Liver (tissue), 9 donors: ENCODE measurements around the gene THSD4. TPM values are rescaled to one million over a fixed set of nuclear protein-coding genes. Genes with fewer than 3 reads are reported as not detected.

Experiments used
- DNase-seq: peaks from one replicate; pipeline ENCODE4 v3.0.0-alpha.2; 2017; ENCODE audit warnings: low spot score
- H3K27ac ChIP-seq, 2 donors: one replicate each; pipeline ENCODE4 v1.7.0; 2013; ENCODE audit warnings: inconsistent platforms in 2 of 2, low read length in 2 of 2, control low read depth in 1 of 2, low read depth in 1 of 2, mild to moderate bottlenecking in 1 of 2
- H3K27me3 ChIP-seq, 4 donors: one replicate each; pipeline versions ENCODE4 v1.6.1 to v1.7.0; 2013; ENCODE audit warnings: low read length in 3 of 4, inconsistent platforms in 1 of 4, mild to moderate bottlenecking in 1 of 4, moderate library complexity in 1 of 4; ENCODE audit not compliant: control insufficient read depth in 4 of 4, insufficient read depth in 4 of 4
- H3K36me3 ChIP-seq, 4 donors: one replicate each; pipeline versions ENCODE4 v1.6.1 to v1.7.0; 2013; ENCODE audit warnings: low read length in 3 of 4, mild to moderate bottlenecking in 3 of 4, low read depth in 1 of 4, moderate library complexity in 1 of 4; ENCODE audit not compliant: control insufficient read depth in 4 of 4, insufficient read depth in 3 of 4
- H3K4me1 ChIP-seq, 4 donors: one replicate each; pipeline versions ENCODE4 v1.6.1 to v1.7.0; 2013; ENCODE audit warnings: low read length in 3 of 4, mild to moderate bottlenecking in 3 of 4, moderate library complexity in 1 of 4; ENCODE audit not compliant: control insufficient read depth in 4 of 4, insufficient read depth in 4 of 4
- H3K4me3 ChIP-seq, 3 donors: one replicate each; pipeline versions ENCODE4 v1.6.1 to v1.7.0; 2013; ENCODE audit warnings: low read length in 3 of 3, control low read depth in 1 of 3, low read depth in 1 of 3, mild to moderate bottlenecking in 1 of 3
- H3K9ac ChIP-seq, 2 donors: one replicate each; pipeline ENCODE4 v1.7.0; 2013; ENCODE audit warnings: low read length in 2 of 2, mild to moderate bottlenecking in 2 of 2, moderate library complexity in 2 of 2, control low read depth in 1 of 2, low read depth in 1 of 2
- H3K9me3 ChIP-seq, 4 donors: one replicate each; pipeline versions ENCODE4 v1.6.1 to v1.7.0; 2013; ENCODE audit warnings: low read length in 3 of 4; ENCODE audit not compliant: control insufficient read depth in 4 of 4
- EGR1 ChIP-seq, 2 donors: IDR thresholded peaks; 2 replicates each; pipeline ENCODE4 v1.6.1; 2016 to 2018; ENCODE audit warnings: antibody characterized with exemption in 2 of 2, low read depth in 2 of 2
- FOXA1 ChIP-seq: IDR thresholded peaks from 2 replicates; pipeline ENCODE4 v1.6.1; 2016; ENCODE audit warnings: antibody characterized with exemption
- FOXA2 ChIP-seq: IDR thresholded peaks from 2 replicates; pipeline ENCODE4 v1.6.1; 2016; ENCODE audit warnings: antibody characterized with exemption
- HNF4A ChIP-seq, 2 donors: conservative IDR thresholded peaks; 2 replicates each; pipeline ENCODE4 v1.6.1; 2016; ENCODE audit warnings: antibody characterized with exemption in 2 of 2, mild to moderate bottlenecking in 2 of 2
- HNF4G ChIP-seq: IDR thresholded peaks from 2 replicates; pipeline ENCODE4 v1.6.1; 2016; ENCODE audit warnings: antibody characterized with exemption
- JUND ChIP-seq, 2 donors: IDR thresholded peaks; 2 replicates each; pipeline ENCODE4 v1.6.1; 2016; ENCODE audit warnings: antibody characterized with exemption in 2 of 2
- YY1 ChIP-seq: IDR thresholded peaks from 2 replicates; pipeline ENCODE4 v1.6.1; 2016; ENCODE audit warnings: antibody characterized with exemption, mild to moderate bottlenecking
- WGBS: extraction: QIAGEN DNeasy Blood & Tissue Kit; methylation state at CpG from one replicate; pipeline ENCODE4 v1.1.7; 2013; 5-methylcytosine and 5-hydroxymethylcytosine counted together
- polyA plus RNA-seq, 2 donors: library from polyadenylated mRNA; stranded (reverse) in 1 of 2; unstranded in 1 of 2; fragments of 200-250 nt in 1 of 2; fragments of >200 nt in 1 of 2; fragmentation: Nextera tagmentation in 1 of 2; extraction: Ambion mirVana in 1 of 2; gene quantifications; one replicate each; pipeline versions ENCODE4 v1.2.1 to v1.2.3, GENCODE V29; 2013 to 2015
- total RNA-seq, 2 donors: library from RNA; depleted of rRNA; stranded (reverse); fragments of >200 nt; gene quantifications; one replicate each; pipeline ENCODE4 v1.2.3, GENCODE V29; 2014
- TF ChIP-seq, protein P1 (sequence below): IDR thresholded peaks from 2 replicates; pipeline ENCODE4 v1.6.1; 2016; ENCODE audit warnings: antibody characterized with exemption
- TF ChIP-seq, protein P2 (sequence below): IDR thresholded peaks from 2 replicates; pipeline ENCODE4 v1.6.1; 2016; ENCODE audit warnings: antibody characterized with exemption
- TF ChIP-seq, protein P3 (sequence below): IDR thresholded peaks from 2 replicates; pipeline ENCODE4 v1.6.1; 2016; ENCODE audit warnings: antibody characterized with exemption
- TF ChIP-seq, protein P4 (sequence below): fragments of 150-350 bp; IDR thresholded peaks from 2 replicates; pipeline ENCODE4 v1.5.1; 2017; ENCODE audit warnings: improper control_type of control experiment, low read depth, low read length; ENCODE audit not compliant: missing input control
- donor health status: healthy.
- donor health status: healthy.
- donor health status: healthy.
- donor health status: healthy.
- donor health status: healthy.

THSD4 gene
- total and polyA plus RNA-seq, 4 donors, result 0.23 to 11.5 (median 1.9) TPM

DNA sequence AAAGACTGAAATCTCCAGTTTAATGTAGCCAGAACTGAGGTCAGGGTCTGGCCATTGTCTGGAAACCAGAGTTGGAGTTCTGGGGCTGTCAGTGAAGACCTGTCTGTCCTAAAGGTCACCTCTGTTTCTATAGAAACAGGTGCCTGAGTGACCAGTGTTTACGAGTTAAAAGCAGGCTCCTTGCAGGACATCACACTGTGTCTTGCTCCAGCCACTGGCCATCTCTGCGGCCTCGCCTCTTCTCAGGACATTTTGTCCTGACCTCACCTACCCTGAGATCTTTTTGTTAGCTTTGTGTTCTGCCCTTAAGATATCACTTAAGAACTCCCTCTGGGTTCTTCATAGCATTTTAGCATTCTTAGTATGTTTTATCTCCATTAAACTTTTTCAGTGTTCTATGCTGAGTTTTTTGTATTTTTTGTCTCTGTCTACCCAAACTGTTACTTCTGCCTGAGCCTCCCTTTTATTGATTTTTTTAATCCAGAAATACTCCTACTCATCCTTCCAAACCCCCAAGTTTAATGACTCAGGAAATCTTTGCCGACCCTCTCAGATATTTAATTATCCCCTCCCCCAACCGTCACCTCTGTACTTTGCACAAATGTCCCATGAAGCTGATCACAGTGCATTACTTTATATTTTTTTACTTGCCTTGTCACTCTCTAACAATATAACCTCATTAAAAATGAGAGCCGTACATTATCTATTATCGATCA lies 223.7 kb downstream of the THSD4 start (continued):
- no peak for TF ChIP-seq FOXA1

DNA sequence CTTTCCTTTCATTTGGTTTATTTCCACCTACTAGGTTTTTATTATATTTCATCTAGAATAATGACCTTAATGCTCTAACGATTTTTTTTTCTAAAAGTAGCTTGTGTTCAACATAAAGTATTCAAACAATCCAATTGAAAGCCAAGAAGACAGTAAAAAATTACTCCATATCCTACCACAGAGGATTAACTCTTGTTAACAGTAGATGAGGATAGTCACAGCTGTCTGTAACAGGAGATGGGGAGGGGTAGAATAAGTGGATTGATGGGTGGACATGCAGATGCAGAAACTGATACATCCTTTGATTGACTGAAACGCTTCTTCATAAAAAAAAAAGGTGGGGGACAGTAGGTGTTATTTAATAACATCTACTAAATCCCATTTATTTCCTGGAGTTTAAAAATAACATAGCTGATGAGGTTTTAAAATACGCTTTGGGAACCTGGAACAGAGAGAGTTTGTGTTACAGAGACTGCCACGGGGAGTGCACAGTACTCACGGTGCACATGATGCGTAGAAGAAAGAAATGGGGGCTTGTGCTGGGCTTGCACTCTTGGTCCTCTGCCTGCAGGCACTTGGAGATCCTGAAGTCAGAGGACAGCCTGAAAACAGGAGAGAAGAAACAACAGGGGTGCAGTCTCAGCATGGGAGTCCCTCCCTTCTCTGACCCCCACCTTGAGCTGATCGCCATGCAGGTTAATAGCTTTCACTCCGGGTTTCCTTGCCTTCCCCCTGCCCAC lies 226.7 kb downstream of the THSD4 start:
- no peak overlapping the region for H3K9ac ChIP-seq
- no peaks in the 10 kb centered on the region for H3K9me3 ChIP-seq
- no peak overlapping the region for H3K27ac ChIP-seq
- H3K4me1 ChIP-seq, result no peaks in the 10 kb centered on the region
- no peak for DNase-seq
- no peak overlapping the region for H3K4me3 ChIP-seq
- no peaks in the 10 kb centered on the region for H3K36me3 ChIP-seq
- no peak for TF ChIP-seq JUND (IDR thresholded peaks at IDR 0.05)
- TF ChIP-seq FOXA1, result no peak
- TF ChIP-seq YY1, result no peak
- TF ChIP-seq, protein P1, sequence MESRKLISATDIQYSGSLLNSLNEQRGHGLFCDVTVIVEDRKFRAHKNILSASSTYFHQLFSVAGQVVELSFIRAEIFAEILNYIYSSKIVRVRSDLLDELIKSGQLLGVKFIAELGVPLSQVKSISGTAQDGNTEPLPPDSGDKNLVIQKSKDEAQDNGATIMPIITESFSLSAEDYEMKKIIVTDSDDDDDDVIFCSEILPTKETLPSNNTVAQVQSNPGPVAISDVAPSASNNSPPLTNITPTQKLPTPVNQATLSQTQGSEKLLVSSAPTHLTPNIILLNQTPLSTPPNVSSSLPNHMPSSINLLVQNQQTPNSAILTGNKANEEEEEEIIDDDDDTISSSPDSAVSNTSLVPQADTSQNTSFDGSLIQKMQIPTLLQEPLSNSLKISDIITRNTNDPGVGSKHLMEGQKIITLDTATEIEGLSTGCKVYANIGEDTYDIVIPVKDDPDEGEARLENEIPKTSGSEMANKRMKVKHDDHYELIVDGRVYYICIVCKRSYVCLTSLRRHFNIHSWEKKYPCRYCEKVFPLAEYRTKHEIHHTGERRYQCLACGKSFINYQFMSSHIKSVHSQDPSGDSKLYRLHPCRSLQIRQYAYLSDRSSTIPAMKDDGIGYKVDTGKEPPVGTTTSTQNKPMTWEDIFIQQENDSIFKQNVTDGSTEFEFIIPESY, result no peak
- TF ChIP-seq FOXA2, result no peak
- TF ChIP-seq, protein P2, sequence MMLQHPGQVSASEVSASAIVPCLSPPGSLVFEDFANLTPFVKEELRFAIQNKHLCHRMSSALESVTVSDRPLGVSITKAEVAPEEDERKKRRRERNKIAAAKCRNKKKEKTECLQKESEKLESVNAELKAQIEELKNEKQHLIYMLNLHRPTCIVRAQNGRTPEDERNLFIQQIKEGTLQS, result no peak
- TF ChIP-seq EGR1 (IDR thresholded peaks at IDR 0.05; ENCODE audit: low read depth in 2 of 2), result no peak
- TF ChIP-seq, protein P3, sequence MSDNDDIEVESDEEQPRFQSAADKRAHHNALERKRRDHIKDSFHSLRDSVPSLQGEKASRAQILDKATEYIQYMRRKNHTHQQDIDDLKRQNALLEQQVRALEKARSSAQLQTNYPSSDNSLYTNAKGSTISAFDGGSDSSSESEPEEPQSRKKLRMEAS, result no peak
- TF ChIP-seq, protein P4, sequence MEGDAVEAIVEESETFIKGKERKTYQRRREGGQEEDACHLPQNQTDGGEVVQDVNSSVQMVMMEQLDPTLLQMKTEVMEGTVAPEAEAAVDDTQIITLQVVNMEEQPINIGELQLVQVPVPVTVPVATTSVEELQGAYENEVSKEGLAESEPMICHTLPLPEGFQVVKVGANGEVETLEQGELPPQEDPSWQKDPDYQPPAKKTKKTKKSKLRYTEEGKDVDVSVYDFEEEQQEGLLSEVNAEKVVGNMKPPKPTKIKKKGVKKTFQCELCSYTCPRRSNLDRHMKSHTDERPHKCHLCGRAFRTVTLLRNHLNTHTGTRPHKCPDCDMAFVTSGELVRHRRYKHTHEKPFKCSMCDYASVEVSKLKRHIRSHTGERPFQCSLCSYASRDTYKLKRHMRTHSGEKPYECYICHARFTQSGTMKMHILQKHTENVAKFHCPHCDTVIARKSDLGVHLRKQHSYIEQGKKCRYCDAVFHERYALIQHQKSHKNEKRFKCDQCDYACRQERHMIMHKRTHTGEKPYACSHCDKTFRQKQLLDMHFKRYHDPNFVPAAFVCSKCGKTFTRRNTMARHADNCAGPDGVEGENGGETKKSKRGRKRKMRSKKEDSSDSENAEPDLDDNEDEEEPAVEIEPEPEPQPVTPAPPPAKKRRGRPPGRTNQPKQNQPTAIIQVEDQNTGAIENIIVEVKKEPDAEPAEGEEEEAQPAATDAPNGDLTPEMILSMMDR, result no peak
- TF ChIP-seq HNF4G, result no peak
- TF ChIP-seq HNF4A (conservative IDR thresholded peaks at IDR 0.05), result no peak
- WGBS, result 87% methylated on average over 8 of the region's 8 CpGs
- no peaks in the 10 kb centered on the region for H3K27me3 ChIP-seq

DNA sequence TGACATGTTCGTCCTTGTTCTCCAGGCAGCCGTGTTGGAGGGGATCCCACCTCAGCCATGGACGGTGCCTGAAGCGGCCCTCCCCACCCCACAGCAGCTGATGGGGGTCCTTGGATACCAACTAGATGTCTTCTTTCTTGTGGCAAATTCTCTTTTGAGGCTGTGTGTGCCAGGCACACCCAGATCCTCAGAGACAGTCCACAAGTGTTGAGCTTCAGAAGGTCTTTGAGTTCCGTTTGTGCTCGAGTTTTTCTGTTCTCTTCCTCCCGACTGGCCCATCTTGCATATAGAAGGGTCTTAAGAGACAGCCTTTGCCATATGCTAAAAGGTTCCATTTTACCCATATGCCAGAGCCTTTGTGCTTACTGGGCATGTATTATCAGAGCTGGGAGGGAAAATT lies 227.4 kb downstream of the THSD4 start:
- 93% methylated on average over 7 of the region's 7 CpGs for WGBS
- H3K9ac ChIP-seq, result no peak overlapping the region
- no peak overlapping the region for H3K27ac ChIP-seq
- no peak overlapping the region for H3K4me3 ChIP-seq
- H3K9me3 ChIP-seq, result no peaks in the 10 kb centered on the region
- TF ChIP-seq JUND (IDR thresholded peaks at IDR 0.05) (no peak), FOXA2 (no peak), HNF4G (no peak)
- TF ChIP-seq, protein P1, result no peak
- H3K4me1 ChIP-seq, result no peaks in the 10 kb centered on the region
- H3K27me3 ChIP-seq, result no peaks in the 10 kb centered on the region
- no peak for DNase-seq
- H3K36me3 ChIP-seq, result no peaks in the 10 kb centered on the region
